HUDEP-2 (cell line): ENCODE measurements around the gene CELF5.
A peak's percentile ranks its signal among the peaks of the same experiment; 100 is the strongest.
"Not testable (repeated sequence)": the region's sequence is repeated elsewhere in the genome, so short reads cannot be mapped to it uniquely, and the experiment has no call there.

Experiments used
- DNase-seq, 76 experiments: peaks; one replicate each; lab custom pipeline; 2025; ENCODE audit not compliant: unreplicated experiment in 76 of 76; lab: John Stamatoyannopoulos, UW

Gene CELF5

GRCh38 chr19:3336680-3337523 lies 112.4 kb downstream of the CELF5 start:
- peak in 65 of 76 experiments; percentile 26 to 93 (median 70) for DNase-seq

GRCh38 chr19:3338541-3339181 lies 114.2 kb downstream of the CELF5 start:
- DNase-seq, result peak in 18 of 76 experiments; percentile 13 to 61 (median 36)

GRCh38 chr19:3340340-3340739 lies 115.9 kb downstream of the CELF5 start:
- DNase-seq, result no peak

GRCh38 chr19:3342246-3342645 lies 117.8 kb downstream of the CELF5 start:
- DNase-seq, result no peak

- not testable (repeated sequence) for DNase-seq
Observed at GRCh38 chr19:3342962-3343361, 118.5 kb downstream of the CELF5 start.

GRCh38 chr19:3343619-3344502 lies 119.4 kb downstream of the CELF5 start:
- peak in 21 of 76 experiments; percentile 13 to 55 (median 34) for DNase-seq

- DNase-seq, result no peak
Observed at GRCh38 chr19:3344608-3345598, 120.4 kb downstream of the CELF5 start.

- no peak for DNase-seq
Observed at GRCh38 chr19:3345850-3346460, 121.5 kb downstream of the CELF5 start.
